GM10248 (cell line): ENCODE measurements around the gene TMEFF2.

Source experiments
- CTCF ChIA-PET: fragments of 300-600 bp; sonication (Branson Sonifier 250); formaldehyde crosslinking; extraction: SDS; loops from one replicate; lab custom pipeline; 2021; ENCODE audit warnings: antibody characterized with exemption; lab: Yijun Ruan, JAX
- POLR2A ChIA-PET: fragments of 350-650 bp; sonication (Branson Sonifier 250); formaldehyde crosslinking; extraction: SDS; loops from one replicate; lab custom pipeline; 2020; ENCODE audit warnings: antibody characterized with exemption; lab: Yijun Ruan, JAX
- DNase-seq: peaks from one replicate; pipeline ENCODE4 v3.0.0; 2012; ENCODE audit errors: extremely low spot score
- CTCF ChIP-seq: IDR thresholded peaks from 2 replicates; pipeline ENCODE4 v1.5.1; 2012; ENCODE audit warnings: mild to moderate bottlenecking, low read depth; ENCODE audit errors: extremely low read depth, missing control alignments, control extremely low read depth

TMEFF2 gene

GRCh38 chr2:192162392-192163042, 32.2 kb downstream of the TMEFF2 start:
- ChIA-PET POLR2A (no interaction called here), CTCF (interaction anchor here (0.6 to 6.1 kb wide), 80 partner anchors 8 to 1614 kb away, joined by 3 to 145 read pairs (median 4); partner anchors contain the start of genes CAVIN2 and TMEFF2)
- peak; percentile 87 for TF ChIP-seq CTCF
- DNase-seq = peak; percentile 17

- TF ChIP-seq CTCF = no peak
- CTCF ChIA-PET = interaction anchor here (0.6 to 6.1 kb wide), 70 partner anchors 9 to 1615 kb away, joined by 3 to 145 read pairs (median 5); partner anchors contain the start of genes CAVIN2 and TMEFF2
- DNase-seq = no peak
- POLR2A ChIA-PET = no interaction called here
Observed at GRCh38 chr2:192161656-192162290, 33.0 kb downstream of the TMEFF2 start.

- ChIA-PET CTCF (interaction anchor here (6.1 kb wide), 1 partner anchor 345 kb away, joined by 145 read pairs; no protein-coding TSS in a partner anchor), POLR2A (no interaction called here)
- DNase-seq = no peak
- TF ChIP-seq CTCF = no peak
Observed at GRCh38 chr2:192159736-192160135, 35.0 kb downstream of the TMEFF2 start.

GRCh38 chr2:192159208-192159607, 35.5 kb downstream of the TMEFF2 start:
- CTCF ChIA-PET = interaction anchor here (1.6 to 6.1 kb wide), 2 partner anchors 344 to 604 kb away, joined by 6 to 145 read pairs; no protein-coding TSS in a partner anchor
- TF ChIP-seq CTCF = no peak
- POLR2A ChIA-PET = no interaction called here
- no peak for DNase-seq

- POLR2A ChIA-PET = no interaction called here
- CTCF ChIA-PET = interaction anchor here (0.8 to 6.1 kb wide), 3 partner anchors 9 to 603 kb away, joined by 3 to 145 read pairs (median 6); no protein-coding TSS in a partner anchor
- no peak for DNase-seq
- TF ChIP-seq CTCF = no peak
Observed at GRCh38 chr2:192157776-192158175, 37.0 kb downstream of the TMEFF2 start.

GRCh38 chr2:192155511-192156118, 39.1 kb downstream of the TMEFF2 start:
- CTCF ChIA-PET = interaction anchor here (2.8 kb wide), 1 partner anchor 343 kb away, joined by 10 read pairs; no protein-coding TSS in a partner anchor
- POLR2A ChIA-PET = no interaction called here
- DNase-seq = no peak
- no peak for TF ChIP-seq CTCF
